GM19035 (cell line): Measurements from ENCODE around the gene SLC2A10.

Experiments used
- ATAC-seq: cut with Tn5 transposase; IDR thresholded peaks from one replicate; pipeline ENCODE4 v1.9.1; 2021; ENCODE audit not compliant: unreplicated experiment

The SLC2A10 gene

GRCh38 chr20:46682063-46682821, 27.2 kb upstream of the SLC2A10 start:
- ATAC-seq: no peak

- ATAC-seq: no peak
Observed at GRCh38 chr20:46683011-46683667, 26.3 kb upstream of the SLC2A10 start.

- no peak for ATAC-seq
Observed at GRCh38 chr20:46683668-46683938, 25.8 kb upstream of the SLC2A10 start.

- no peak for ATAC-seq
Observed at GRCh38 chr20:46683939-46684750, 25.3 kb upstream of the SLC2A10 start.

GRCh38 chr20:46688151-46689081, 21.0 kb upstream of the SLC2A10 start:
- ATAC-seq: no peak

- peak; percentile 97 for ATAC-seq
Observed at GRCh38 chr20:46689082-46689753, 20.2 kb upstream of the SLC2A10 start, which contains the start of gene TP53RK. Gene TP53RK (minus strand): TSS chr20:46689444. CDS start chr20:46689414, 30 bp downstream.

GRCh38 chr20:46689754-46690085, 19.7 kb upstream of the SLC2A10 start:
- no peak for ATAC-seq

- ATAC-seq: no peak
Observed at GRCh38 chr20:46690219-46691106, 19.0 kb upstream of the SLC2A10 start.

GRCh38 chr20:46691196-46691595, 18.3 kb upstream of the SLC2A10 start:
- ATAC-seq: no peak

GRCh38 chr20:46694484-46694883, 15.0 kb upstream of the SLC2A10 start:
- ATAC-seq: no peak

GRCh38 chr20:46695892-46696291, 13.6 kb upstream of the SLC2A10 start:
- no peak for ATAC-seq

GRCh38 chr20:46696791-46697279, 12.6 kb upstream of the SLC2A10 start:
- no peak for ATAC-seq

GRCh38 chr20:46698788-46699187, 10.7 kb upstream of the SLC2A10 start:
- no peak for ATAC-seq

- ATAC-seq: no peak
Observed at GRCh38 chr20:46699651-46700359, 9.6 kb upstream of the SLC2A10 start.

GRCh38 chr20:46700481-46700880, 9.0 kb upstream of the SLC2A10 start:
- no peak for ATAC-seq

- ATAC-seq: no peak
Observed at GRCh38 chr20:46701057-46701456, 8.4 kb upstream of the SLC2A10 start.

GRCh38 chr20:46701556-46701955, 7.9 kb upstream of the SLC2A10 start:
- no peak for ATAC-seq

- no peak for ATAC-seq
Observed at GRCh38 chr20:46701986-46702385, 7.5 kb upstream of the SLC2A10 start.
